Fibroblast of mammary gland (primary cell): Measurements from ENCODE around the gene RGS8.

Experiments
- DNase-seq: peaks from one replicate; pipeline ENCODE4 v3.0.0-alpha.2; 2010; ENCODE audit warnings: low read depth
- H3K4me3 ChIP-seq: 2 replicates; pipeline ENCODE4 v1.5.1; 2011; ENCODE audit warnings: low read depth, mild to moderate bottlenecking, low read length, moderate library complexity; ENCODE audit not compliant: control insufficient read depth
- TF ChIP-seq, protein P1 (sequence below): conservative IDR thresholded peaks from 2 replicates; pipeline ENCODE4 v1.5.1; 2011; ENCODE audit warnings: low read depth, low read length, inconsistent platforms; ENCODE audit not compliant: control insufficient read depth, insufficient read depth

Gene RGS8

DNA sequence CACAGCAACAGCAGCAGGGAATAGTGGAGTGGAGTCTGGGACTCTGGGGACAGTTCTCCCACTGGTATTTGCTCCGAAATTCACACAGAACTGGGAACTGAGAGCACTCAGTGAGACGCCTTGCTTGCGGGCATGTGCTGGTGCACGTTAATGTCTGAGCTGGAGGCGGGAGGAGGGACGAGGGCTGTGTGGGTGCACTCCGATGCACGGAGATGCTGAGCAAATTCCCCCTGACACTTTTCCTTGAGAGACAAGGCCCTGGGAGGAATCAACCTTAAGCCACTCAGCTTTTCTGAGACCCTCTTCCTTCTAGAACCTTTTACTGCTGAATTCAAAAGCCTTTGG lies 2.8 kb downstream of the RGS8 start:
- H3K4me3 ChIP-seq, result no peak overlapping the region
- TF ChIP-seq, protein P1, sequence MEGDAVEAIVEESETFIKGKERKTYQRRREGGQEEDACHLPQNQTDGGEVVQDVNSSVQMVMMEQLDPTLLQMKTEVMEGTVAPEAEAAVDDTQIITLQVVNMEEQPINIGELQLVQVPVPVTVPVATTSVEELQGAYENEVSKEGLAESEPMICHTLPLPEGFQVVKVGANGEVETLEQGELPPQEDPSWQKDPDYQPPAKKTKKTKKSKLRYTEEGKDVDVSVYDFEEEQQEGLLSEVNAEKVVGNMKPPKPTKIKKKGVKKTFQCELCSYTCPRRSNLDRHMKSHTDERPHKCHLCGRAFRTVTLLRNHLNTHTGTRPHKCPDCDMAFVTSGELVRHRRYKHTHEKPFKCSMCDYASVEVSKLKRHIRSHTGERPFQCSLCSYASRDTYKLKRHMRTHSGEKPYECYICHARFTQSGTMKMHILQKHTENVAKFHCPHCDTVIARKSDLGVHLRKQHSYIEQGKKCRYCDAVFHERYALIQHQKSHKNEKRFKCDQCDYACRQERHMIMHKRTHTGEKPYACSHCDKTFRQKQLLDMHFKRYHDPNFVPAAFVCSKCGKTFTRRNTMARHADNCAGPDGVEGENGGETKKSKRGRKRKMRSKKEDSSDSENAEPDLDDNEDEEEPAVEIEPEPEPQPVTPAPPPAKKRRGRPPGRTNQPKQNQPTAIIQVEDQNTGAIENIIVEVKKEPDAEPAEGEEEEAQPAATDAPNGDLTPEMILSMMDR, result no peak
- DNase-seq, result no peak

DNA sequence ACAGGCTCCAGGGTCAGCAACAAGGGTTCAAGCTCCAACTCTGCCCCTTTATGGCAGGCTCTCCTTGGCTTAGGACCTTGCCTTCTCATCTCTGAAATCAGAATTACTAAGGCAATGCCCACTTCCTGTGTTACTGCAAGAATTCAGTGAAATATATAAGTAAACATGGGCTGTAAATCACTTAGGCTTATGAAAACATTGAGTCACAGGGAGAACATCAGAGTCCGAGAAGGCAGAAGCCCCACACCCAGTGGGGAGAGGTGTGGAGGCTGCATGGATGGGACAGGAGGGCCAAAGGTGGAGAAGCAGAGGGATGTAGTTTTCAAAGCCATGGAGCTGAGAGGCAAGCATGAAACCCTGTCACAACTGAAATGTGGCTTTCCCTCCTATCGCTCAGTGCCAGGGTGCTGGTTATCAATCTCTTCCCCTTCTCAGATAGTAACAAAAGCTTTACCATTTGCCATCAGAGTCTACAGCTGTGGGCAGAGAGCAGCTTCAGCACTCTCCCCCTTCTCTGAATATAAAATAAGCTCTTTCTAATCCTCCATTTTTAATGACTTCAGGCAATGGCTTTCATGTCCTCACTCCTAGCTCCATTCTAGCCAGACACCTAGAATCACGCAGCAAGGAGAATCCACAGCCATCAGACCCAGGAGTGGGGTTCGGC lies 3.4 kb downstream of the RGS8 start:
- TF ChIP-seq, protein P1, result no peak
- peak; percentile 10 for DNase-seq
- H3K4me3 ChIP-seq, result no peak overlapping the region

DNA sequence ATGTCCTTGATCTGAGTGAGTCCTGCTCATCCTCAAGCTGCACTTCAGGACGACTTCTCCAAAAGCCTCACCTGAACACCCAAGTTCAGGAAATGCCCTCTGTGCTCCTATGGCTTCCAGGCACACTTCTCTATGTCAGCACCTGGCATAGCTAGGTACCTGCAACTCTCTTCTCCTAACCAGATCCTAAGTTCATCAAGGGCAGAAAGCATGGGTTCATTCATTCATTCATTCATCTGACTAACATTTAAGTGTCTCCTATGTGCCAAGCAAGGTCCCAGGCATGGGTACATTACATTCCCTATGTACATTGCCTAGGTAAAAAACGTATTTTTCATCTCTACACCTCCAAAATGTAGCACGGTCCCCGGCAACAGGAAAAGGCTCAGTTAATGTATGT lies 4.0 kb downstream of the RGS8 start:
- H3K4me3 ChIP-seq, result no peak overlapping the region
- TF ChIP-seq, protein P1, result no peak
- DNase-seq, result no peak

DNA sequence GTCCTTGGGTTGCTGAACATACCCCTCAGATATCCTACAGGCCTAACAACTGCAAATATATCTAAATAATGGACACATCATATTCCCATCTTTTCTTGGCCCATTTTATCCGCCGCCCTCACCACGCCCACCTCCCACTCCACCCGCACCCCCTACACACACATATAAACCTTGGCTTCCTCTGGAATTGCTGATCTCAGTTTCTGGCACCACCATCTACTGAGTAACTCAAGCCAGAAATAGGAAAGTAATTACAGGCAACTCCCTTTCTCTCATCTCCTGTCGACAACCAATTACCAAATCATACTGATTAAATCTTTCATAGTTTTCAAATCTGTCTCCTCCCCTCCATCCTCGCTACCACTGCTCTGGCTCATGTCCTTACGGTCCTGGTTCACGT lies 4.7 kb downstream of the RGS8 start:
- no peak for DNase-seq
- TF ChIP-seq, protein P1, result no peak

DNA sequence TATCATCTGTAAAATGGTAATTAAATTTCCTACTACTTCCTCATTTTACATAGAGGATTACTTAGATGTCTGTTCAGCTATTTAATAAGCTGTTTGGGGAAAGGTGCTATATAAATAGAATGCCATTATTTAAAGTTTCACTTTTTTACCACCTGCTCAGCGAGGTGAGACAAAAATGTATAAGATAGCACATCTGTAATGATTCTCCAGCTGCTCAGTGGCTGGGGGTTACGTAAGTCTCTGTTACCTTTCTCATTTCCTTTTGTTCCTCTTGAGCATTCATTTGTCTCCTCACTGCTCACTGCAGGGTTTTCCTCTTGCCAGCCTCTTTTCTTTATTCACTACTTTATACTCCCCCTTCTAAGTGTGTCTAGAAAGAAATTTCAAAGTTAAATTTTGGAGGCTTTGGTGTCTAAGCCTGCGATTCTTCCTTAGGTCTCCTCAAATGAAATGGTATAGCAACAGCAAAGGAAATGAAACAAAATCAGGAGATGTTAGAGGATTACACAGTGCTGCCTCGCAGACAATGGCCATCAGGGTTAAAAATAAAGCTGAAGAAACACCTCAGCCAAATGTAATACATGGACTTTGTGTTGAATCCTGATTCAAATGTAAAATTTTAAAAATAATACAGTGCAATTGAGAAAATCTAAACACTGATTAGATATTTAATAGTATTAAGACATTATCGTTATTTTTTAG lies 6.8 kb downstream of the RGS8 start:
- no peak overlapping the region for H3K4me3 ChIP-seq
- DNase-seq, result no peak
- TF ChIP-seq, protein P1, result no peak

More for the DNA sequence above, 4.7 kb downstream of the RGS8 start:
- H3K4me3 ChIP-seq, result no peak overlapping the region

DNA sequence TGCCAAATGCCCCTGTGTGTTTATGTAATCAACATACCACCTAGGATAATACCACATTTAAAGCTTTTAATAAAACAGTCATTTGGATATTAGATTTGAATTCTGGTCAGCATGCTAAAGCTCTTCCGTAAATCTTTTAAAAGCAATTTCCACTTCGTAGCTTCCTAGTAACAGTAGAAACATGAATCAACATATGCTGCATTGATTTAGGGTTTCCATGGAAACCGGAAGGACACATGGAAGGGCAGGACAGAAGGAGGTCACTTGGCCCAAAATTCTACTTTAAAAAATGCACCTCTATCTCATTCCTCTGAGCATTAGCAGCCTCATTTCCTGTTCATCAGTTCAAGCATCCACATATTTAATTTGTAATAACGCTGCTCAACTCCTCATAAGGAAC lies 8.1 kb downstream of the RGS8 start:
- TF ChIP-seq, protein P1, result no peak
- H3K4me3 ChIP-seq, result no peak overlapping the region
- DNase-seq, result peak; percentile 20
